ENCODE results near the gene IRF3.
A peak's percentile ranks its signal among the peaks of the same experiment; 100 is the strongest.

Gene IRF3, protein sequence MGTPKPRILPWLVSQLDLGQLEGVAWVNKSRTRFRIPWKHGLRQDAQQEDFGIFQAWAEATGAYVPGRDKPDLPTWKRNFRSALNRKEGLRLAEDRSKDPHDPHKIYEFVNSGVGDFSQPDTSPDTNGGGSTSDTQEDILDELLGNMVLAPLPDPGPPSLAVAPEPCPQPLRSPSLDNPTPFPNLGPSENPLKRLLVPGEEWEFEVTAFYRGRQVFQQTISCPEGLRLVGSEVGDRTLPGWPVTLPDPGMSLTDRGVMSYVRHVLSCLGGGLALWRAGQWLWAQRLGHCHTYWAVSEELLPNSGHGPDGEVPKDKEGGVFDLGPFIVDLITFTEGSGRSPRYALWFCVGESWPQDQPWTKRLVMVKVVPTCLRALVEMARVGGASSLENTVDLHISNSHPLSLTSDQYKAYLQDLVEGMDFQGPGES

DNA sequence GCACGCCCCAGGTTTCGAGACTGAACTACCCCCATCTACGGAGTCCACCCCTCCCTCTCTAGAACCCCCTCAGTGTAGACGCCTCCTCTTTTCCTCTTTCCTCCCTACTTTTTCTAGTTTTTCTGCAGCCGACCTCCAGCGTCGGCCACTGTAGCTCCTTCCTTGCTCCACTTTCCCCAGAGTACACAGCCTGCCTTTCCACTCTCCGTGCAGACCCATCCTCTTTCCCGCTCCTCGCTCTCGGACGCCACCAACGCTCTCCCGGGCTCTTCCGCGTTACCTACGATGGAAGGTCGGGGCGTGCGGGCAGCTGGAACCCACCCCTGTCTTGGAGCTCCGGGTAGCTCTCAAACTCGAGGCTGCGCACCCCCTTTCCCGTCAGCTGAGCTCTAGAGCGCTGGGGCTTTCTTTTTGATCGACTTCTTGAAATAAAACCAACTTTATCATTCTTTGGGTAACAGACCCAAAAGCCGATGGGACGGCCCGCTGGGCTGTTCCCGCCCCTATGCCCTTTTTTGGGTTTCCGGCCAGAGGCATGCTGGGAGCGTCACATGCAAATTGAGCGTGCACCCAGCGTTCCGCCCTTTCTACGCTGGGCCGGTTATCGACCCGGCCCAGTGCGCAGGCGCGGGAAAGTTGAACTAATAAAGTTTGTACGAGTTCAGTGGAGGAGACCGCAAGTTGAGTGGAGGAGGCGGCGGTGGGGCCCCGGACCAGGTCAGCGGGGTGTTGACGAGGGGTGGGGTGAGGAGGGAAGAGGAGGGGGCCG is at the start of gene IRF3, which contains the start of gene BCL2L12:
IRF3 (minus strand) TSS at position 507 of the 769 bp plus-strand sequence. CDS start 1,019 bp downstream, outside the sequence.
BCL2L12 (plus strand) TSS at position 583 of the 769 bp plus-strand sequence. CDS start 760 bp downstream, outside the sequence.
- DNase-seq = peak; percentile 85 to 95

- DNase-seq = no peak
These were observed 47.7 kb upstream of the IRF3 start for GRCh38 chr19:49713236-49713845.

GRCh38 chr19:49712397-49712859 is 46.8 kb upstream of the IRF3 start:
- DNase-seq = no peak

GRCh38 chr19:49710372-49710951 is 44.8 kb upstream of the IRF3 start:
- DNase-seq = no peak

DNA sequence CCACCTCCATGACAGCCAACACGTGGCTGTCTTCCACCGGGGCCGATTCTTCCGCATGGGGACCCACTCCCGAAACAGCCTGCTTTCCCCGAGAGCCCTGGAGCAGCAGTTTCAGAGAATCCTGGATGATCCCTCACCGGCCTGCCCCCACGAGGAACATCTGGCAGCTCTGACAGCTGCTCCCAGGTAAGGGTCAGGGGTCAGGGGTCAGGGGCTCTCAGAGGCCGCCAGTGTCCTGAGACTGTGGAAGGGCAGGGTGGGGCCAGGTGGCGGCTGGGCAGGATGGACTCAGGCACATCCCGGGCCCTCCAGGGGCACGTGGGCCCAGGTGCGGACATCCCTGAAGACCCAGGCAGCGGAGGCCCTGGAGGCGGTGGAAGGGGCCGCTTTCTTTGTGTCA is 40.3 kb upstream of the IRF3 start:
- DNase-seq = no peak

GRCh38 chr19:49704888-49705642 is 39.4 kb upstream of the IRF3 start:
- DNase-seq = no peak

DNA sequence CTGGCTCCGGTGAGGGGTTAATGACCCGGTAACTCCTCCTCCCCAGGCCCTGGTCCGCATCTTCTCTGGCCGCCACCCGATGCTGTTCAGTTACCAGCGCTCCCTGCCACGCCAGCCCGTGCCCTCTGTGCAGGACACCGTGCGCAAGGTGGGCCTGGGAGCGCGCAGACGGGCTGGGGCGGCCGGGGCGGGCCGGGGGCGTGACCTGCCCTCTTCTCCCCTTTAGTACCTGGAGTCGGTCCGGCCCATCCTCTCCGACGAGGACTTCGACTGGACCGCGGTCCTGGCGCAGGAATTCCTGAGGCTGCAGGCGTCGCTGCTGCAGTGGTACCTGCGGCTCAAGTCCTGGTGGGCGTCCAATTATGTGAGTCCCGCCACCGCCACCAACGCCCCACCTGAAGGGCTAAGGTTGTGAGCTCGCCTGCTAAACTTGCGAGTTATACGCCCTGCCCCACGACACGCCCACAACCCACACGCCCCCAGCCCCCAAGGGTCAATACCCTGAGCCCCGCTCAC is 35.7 kb upstream of the IRF3 start:
- DNase-seq = no peak

DNA sequence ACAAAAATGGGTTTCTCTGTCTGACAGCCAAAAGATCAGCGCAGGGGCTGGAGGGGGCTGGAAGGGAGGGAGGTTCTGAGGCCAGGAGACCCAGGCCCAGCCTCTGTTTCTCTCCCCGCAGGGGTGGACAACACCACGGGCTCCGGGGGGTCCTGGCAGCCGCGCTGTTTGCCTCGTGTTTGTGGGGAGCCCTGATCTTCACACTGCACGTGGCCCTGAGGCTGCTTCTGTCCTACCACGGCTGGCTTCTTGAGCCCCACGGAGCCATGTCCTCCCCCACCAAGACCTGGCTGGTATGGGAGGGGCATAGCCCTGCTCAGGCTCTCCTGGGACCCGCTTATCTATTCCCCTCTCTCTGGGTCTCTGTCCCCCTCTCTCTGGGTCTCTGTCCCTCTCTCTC is 34.9 kb upstream of the IRF3 start:
- no peak for DNase-seq

DNA sequence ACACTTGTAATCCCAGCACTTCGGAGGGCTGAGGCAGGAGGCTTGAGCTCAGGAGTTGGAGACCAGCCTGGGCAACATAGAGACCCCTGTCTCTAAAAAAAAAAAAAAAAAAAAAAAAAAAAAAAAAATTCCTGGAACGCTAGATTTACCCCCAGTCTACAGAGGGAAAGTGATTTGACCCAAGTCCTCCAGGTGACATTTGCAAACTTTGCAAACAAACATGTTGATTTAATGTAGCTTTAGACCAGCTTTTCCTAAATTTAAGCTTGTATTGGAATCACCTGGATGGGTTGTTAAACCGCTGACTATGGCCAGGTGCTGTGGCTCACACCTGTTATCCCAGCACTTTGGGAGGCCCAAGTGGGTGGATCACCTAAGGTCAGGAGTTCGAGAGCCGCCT is 33.7 kb upstream of the IRF3 start:
- no peak for DNase-seq

GRCh38 chr19:49696865-49697264 is 31.2 kb upstream of the IRF3 start:
- DNase-seq = no peak

DNA sequence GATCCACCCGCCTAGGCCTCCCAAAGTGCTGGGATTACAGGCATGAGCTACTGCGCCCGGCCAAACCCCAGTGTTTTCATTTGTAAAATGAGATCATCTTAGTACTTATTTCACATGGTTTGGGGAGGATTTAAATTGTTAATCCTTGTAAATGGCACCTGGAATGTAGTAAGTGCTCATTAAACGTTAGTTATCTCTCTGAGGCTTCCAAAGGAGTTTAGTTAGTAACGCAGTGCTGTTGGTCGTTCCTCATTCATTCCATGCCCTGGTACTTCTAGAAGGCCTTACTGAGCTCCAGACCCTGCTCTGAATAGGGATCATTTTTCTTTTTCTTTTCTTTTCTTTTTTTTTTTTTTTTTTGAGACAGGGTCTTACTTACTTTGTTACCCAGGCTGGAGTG is 30.5 kb upstream of the IRF3 start:
- DNase-seq = no peak

- peak in 1 of 2 experiments; percentile 35 for DNase-seq
These were observed 26.5 kb upstream of the IRF3 start for GRCh38 chr19:49692147-49692506.

GRCh38 chr19:49691243-49692146 is 25.8 kb upstream of the IRF3 start:
- peak; percentile 80 to 83 for DNase-seq

DNA sequence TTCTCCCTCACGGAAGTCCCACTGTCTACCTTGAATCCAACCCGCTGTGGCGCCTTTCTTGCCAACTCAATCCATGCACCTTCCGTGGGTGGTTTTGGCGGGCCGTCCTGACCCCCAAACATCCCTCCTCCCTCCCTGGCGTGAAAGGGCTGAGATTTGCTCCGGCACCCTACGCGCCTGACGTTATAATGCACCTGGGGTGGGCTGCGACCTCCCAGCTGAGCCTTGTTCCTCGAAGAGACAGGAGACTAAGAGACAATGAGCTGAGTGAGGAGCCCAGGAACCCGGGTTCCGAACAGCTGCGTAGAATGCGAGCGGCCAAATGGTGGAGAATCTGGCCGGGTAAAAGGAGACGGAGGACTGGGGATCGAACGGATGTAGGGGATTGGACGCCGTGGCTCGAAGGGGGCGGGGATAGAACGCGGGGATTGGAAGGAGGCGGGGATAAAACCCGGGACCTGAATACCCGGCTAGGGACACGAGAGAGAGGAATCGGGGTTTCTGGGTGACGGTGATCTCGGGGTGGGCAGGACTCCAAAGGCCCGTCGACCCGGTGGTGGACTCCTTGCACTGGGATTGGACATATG is 25.1 kb upstream of the IRF3 start, which contains the start of gene CPT1C:
CPT1C (plus strand) TSS at position 461 of the 587 bp plus-strand sequence. CDS start 1,137 bp downstream, outside the sequence.
- peak; percentile 88 to 89 for DNase-seq

DNA sequence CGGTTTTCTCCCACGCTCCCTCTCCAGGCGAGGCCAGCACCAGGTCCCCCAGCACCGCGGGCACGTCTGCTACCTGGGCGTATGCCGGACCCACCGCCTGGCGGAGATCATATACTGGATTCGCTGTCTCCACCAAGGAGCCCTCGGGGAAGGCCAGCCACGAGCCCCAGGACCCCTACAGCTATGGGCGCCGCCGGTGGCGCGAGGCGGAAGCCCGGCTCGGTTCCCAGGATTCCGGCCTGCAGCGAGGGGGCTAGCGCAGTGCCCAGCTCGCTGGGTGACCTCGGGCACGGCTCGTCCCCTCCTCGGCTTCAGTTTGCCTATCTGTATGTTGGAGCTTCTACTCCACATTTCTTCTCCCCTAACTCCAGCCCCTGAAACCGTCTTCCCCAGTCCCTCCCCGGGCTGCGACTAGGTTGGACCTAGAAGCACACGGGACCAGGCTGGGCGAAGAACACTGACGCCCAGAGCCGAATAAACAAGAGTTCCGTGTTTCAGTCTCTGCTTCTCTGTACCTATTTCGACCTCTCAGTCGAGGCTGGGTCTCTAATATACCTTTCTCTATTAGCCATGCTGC is 24.5 kb upstream of the IRF3 start:
- DNase-seq = no peak

GRCh38 chr19:49689133-49690078 is 23.7 kb upstream of the IRF3 start, which contains the start of gene ADM5:
Gene ADM5 (plus strand): TSS chr19:49689594. CDS start chr19:49689838, 244 bp downstream.
- peak; percentile 75 to 78 for DNase-seq

GRCh38 chr19:49688531-49689132 is 23.0 kb upstream of the IRF3 start:
- no peak for DNase-seq
